Breast epithelium (tissue), 3 donors: Measurements from ENCODE around the gene RAD50.

ENCODE experiments used
- POLR2A ChIP-seq: fragments of 450-650 bp; IDR thresholded peaks from one replicate; pipeline ENCODE4 v1.6.1; 2016; ENCODE audit warnings: antibody characterized with exemption, mild to moderate bottlenecking, moderate library complexity
- TF ChIP-seq, protein P1 (sequence below), 3 donors: fragments of 450-650 bp; IDR thresholded peaks; one replicate each; pipeline ENCODE4 v1.5.1; 2016 to 2017; ENCODE audit warnings: antibody characterized with exemption in 3 of 3, mild to moderate bottlenecking in 3 of 3, moderate library complexity in 3 of 3

DNA sequence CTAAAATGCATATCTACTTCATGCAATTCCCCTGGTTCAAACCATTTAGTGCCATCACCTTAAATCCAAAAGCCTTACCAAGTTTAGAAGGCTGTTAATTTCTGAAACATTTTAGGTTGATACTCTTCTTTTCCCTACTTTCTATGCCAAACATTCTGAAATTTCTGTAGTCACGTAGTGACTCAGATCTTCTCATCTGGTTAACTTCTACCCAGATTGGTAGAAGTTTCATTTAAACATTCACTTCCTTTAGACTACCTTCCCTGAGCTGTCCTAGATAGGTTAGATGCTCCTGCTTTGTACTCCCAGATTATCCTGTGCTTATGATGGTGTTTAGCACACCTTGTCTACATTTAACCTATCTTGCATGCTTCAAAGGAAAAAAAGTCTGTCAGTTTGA is 9.9 kb downstream of the RAD50 start:
- TF ChIP-seq POLR2A, result no peak
- TF ChIP-seq, protein P1, sequence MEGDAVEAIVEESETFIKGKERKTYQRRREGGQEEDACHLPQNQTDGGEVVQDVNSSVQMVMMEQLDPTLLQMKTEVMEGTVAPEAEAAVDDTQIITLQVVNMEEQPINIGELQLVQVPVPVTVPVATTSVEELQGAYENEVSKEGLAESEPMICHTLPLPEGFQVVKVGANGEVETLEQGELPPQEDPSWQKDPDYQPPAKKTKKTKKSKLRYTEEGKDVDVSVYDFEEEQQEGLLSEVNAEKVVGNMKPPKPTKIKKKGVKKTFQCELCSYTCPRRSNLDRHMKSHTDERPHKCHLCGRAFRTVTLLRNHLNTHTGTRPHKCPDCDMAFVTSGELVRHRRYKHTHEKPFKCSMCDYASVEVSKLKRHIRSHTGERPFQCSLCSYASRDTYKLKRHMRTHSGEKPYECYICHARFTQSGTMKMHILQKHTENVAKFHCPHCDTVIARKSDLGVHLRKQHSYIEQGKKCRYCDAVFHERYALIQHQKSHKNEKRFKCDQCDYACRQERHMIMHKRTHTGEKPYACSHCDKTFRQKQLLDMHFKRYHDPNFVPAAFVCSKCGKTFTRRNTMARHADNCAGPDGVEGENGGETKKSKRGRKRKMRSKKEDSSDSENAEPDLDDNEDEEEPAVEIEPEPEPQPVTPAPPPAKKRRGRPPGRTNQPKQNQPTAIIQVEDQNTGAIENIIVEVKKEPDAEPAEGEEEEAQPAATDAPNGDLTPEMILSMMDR (IDR thresholded peaks at IDR 0.05), result no peak
